ENCODE data around the gene ATP6AP1.

DNA sequence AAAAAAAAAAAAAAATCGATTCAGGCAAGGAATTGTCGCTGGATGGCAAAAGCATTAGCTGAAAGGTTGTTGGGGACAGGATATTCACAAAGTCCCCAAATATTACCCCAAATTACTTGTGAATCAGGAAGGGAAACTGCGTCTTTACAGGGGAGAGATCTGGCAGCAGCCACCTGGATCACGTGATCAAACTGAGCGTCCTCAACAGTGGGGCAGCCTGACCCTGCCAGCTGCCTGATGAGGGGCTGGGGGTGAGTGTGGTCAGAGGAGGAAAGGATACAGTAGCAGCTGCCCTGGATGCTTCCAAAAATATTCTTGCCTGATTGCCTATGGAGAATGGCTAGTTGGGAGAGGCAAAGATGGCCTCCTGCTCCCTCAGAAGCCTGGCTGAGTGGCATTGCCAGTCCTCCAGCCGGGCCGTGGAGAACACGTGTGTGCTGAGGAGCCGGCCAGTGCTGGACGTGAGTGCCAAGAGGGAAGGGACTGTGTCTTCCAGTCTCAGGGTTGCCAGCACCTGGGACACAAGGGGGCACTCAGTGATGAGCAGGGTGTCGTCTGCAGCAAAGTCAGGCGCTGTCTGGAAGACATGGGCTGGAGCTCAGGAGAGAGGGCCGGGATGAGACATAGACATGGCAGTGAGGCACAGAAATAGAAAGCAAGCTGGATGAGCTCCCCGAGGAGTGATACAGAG is 53.6 kb downstream of the ATP6AP1 start:
- TF ChIP-seq, protein P1, sequence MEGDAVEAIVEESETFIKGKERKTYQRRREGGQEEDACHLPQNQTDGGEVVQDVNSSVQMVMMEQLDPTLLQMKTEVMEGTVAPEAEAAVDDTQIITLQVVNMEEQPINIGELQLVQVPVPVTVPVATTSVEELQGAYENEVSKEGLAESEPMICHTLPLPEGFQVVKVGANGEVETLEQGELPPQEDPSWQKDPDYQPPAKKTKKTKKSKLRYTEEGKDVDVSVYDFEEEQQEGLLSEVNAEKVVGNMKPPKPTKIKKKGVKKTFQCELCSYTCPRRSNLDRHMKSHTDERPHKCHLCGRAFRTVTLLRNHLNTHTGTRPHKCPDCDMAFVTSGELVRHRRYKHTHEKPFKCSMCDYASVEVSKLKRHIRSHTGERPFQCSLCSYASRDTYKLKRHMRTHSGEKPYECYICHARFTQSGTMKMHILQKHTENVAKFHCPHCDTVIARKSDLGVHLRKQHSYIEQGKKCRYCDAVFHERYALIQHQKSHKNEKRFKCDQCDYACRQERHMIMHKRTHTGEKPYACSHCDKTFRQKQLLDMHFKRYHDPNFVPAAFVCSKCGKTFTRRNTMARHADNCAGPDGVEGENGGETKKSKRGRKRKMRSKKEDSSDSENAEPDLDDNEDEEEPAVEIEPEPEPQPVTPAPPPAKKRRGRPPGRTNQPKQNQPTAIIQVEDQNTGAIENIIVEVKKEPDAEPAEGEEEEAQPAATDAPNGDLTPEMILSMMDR (IDR thresholded peaks at IDR 0.05), result no peak
- TF ChIP-seq EZH2 (IDR thresholded peaks at IDR 0.05), result no peak
- TF ChIP-seq EZH2phosphoT487 (IDR thresholded peaks at IDR 0.05), result no peak
